HG03025 (cell line): ENCODE results near the gene STAT2.

ENCODE experiments used
- ATAC-seq: cut with Tn5 transposase; IDR thresholded peaks from one replicate; pipeline ENCODE4 v1.9.1; 2021; ENCODE audit warnings: mild to moderate bottlenecking, moderate library complexity; ENCODE audit not compliant: unreplicated experiment, low FRiP score

The STAT2 gene

DNA sequence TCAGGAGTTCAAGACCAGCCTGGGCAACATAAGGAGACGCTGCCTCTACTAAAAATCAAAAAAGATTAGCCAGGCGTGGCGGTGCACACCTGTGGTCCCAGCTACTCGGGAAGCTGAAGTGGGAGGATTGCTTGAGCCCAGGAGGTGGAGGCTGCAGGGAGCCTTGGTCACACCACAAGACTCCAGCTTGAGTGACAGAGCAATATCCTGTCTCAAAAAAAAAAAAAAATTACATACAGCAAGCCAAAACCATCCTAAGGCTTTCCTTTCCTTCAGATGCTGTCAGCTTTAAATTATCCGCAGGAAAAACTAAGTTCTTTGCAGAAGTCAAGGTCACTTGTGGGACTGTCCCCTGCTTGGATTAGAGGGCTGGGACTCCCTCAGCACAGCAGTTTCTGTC is 61.1 kb downstream of the STAT2 start:
- no peak for ATAC-seq

DNA sequence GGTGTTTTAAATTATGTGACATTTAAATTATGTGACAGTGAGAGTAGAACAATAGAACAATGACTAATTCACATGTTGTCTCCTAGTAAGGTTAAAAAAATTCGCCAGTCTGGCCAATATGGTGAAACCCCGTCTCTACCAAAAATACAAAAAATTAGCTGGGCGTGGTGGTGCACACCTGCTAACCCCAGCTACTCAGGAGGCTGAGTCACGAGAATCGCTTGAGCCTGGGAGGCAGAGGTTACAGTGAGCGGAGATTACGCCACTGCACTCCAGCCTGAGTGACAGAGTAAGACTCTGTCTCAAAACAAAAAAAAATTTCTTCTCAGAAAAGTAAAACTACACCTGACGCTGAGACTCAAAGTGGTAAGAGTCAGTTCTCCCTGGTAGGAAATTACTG is 62.5 kb downstream of the STAT2 start:
- no peak for ATAC-seq

DNA sequence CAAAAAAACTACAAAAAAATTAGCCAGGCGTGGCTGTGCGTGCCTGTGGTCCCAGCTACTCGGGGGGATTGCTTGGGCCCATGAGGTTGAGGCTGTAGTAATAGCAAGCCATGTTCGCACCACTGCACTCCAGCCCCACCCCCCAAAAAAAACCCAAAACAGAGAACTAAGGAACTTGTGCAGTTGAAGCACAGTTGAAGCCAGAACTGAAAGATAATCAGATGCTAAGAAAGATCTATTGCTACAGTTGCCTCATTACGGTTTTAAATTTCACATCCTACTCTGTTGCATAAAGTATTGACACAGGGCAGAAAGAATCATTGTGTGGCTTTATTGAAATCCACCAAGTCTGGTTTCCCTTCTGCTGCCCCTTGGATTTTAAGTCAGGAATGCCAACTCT is 63.6 kb downstream of the STAT2 start:
- ATAC-seq: no peak

DNA sequence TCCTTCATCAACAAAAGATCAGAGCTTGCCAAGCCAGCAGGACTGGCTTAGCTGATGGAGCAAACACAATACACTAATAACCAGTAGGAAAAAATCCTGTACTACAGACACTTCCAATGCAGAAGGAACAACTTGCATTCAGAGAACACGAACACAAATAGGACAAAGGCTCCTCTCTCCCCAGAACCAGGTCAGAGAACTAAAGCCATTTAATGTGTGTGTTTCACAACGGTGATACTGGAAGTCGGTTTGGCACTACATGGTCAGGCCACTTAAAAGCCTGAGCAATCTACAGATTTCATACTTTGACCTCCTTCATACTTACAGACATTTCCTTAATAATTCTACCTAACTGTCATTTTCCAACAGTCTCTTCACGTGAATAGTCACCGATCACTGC is 66.1 kb downstream of the STAT2 start:
- no peak for ATAC-seq
